ENCODE data around the gene ANGPTL8.

DNA sequence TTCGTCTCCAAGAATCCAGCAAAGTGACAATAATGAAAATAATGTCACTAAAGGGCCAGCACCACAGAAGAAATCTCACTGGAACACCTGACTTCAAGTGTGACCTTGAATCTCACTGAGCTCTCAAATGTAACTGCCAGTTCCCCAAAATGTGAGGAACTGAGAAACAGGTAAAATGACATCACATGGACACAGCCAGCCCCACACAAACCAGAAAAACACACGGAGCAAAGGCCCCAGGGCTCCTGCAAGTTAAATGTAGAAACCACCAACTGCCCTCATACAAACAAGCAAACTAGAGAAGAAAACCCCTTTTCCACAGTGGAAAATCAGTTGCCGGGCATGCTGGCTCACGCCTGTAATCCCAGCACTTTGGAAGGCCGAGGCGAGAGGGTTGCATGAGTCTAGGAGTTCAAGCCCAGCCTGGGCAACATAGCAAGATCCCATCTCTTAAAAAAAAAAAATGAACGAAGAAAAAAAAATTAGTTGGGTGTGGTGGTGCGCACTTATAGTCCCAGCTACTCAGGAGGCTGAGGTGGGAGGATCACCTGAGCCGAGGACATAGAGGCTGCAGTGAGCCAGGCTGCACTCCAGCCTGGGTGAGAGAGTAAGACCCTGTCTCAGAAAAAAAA, 33.4 kb upstream of the ANGPTL8 start:
- TF ChIP-seq MAFK (conservative IDR thresholded peaks at IDR 0.05 in 1 of 2, IDR thresholded peaks at IDR 0.05 in 1 of 2; ENCODE audit: low read length in 2 of 2) (no peak), ZNF234 (CRISPR knock-in tag; conservative IDR thresholded peaks at IDR 0.05) (no peak), WIZ (CRISPR knock-in tag; IDR thresholded peaks at IDR 0.05) (no peak), GTF2F1 (IDR thresholded peaks at IDR 0.05; ENCODE audit: low read length) (no peak), GATA4 (IDR thresholded peaks at IDR 0.05; ENCODE audit: borderline replicate concordance, low read depth) (no peak), ZNF160 (CRISPR knock-in tag; IDR thresholded peaks at IDR 0.05) (no peak), HNRNPH1 (optimal IDR thresholded peaks at IDR 0.05; ENCODE audit: low read depth, low read length) (no peak), ATF3 (CRISPR knock-in tag; IDR thresholded peaks at IDR 0.05) (no peak), ZSCAN22 (CRISPR knock-in tag; IDR thresholded peaks at IDR 0.05) (no peak)
- TF ChIP-seq, protein P1, sequence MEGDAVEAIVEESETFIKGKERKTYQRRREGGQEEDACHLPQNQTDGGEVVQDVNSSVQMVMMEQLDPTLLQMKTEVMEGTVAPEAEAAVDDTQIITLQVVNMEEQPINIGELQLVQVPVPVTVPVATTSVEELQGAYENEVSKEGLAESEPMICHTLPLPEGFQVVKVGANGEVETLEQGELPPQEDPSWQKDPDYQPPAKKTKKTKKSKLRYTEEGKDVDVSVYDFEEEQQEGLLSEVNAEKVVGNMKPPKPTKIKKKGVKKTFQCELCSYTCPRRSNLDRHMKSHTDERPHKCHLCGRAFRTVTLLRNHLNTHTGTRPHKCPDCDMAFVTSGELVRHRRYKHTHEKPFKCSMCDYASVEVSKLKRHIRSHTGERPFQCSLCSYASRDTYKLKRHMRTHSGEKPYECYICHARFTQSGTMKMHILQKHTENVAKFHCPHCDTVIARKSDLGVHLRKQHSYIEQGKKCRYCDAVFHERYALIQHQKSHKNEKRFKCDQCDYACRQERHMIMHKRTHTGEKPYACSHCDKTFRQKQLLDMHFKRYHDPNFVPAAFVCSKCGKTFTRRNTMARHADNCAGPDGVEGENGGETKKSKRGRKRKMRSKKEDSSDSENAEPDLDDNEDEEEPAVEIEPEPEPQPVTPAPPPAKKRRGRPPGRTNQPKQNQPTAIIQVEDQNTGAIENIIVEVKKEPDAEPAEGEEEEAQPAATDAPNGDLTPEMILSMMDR (CRISPR knock-in tag; IDR thresholded peaks at IDR 0.05), result no peak
- TF ChIP-seq, protein P2, sequence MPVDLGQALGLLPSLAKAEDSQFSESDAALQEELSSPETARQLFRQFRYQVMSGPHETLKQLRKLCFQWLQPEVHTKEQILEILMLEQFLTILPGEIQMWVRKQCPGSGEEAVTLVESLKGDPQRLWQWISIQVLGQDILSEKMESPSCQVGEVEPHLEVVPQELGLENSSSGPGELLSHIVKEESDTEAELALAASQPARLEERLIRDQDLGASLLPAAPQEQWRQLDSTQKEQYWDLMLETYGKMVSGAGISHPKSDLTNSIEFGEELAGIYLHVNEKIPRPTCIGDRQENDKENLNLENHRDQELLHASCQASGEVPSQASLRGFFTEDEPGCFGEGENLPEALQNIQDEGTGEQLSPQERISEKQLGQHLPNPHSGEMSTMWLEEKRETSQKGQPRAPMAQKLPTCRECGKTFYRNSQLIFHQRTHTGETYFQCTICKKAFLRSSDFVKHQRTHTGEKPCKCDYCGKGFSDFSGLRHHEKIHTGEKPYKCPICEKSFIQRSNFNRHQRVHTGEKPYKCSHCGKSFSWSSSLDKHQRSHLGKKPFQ (CRISPR knock-in tag; IDR thresholded peaks at IDR 0.05; ENCODE audit: insufficient replicate concordance), result no peak

Measured in HepG2 (cell line).